Endodermal cell (in vitro differentiated cells): ENCODE results near the gene SHC2. TPM values are rescaled to one million over a fixed set of nuclear protein-coding genes. Genes with fewer than 3 reads are reported as not detected.

Experiments used
- DNase-seq: peaks from one replicate; pipeline ENCODE4 v3.0.0-alpha.2; 2017
- H3K27ac ChIP-seq: 2 replicates; pipeline ENCODE4 v1.5.1; 2013; ENCODE audit warnings: mild to moderate bottlenecking, low read depth, low read length, moderate library complexity
- H3K27me3 ChIP-seq: 2 replicates; pipeline ENCODE4 v1.6.1; 2013; ENCODE audit warnings: mild to moderate bottlenecking, low read length, moderate library complexity; ENCODE audit not compliant: insufficient read depth, control insufficient read depth, poor library complexity, severe bottlenecking
- H3K36me3 ChIP-seq: 2 replicates; pipeline ENCODE4 v1.7.0; 2013; ENCODE audit warnings: mild to moderate bottlenecking, low read length, moderate library complexity; ENCODE audit not compliant: control insufficient read depth, insufficient read depth
- H3K4me1 ChIP-seq: one replicate; pipeline ENCODE4 v1.7.0; 2013; ENCODE audit warnings: low read length; ENCODE audit not compliant: control insufficient read depth, insufficient read depth
- H3K4me3 ChIP-seq: 2 replicates; pipeline ENCODE4 v1.5.1; 2013; ENCODE audit warnings: mild to moderate bottlenecking, low read length, moderate library complexity
- H3K9ac ChIP-seq: 2 replicates; pipeline ENCODE4 v1.6.1; 2013; ENCODE audit warnings: mild to moderate bottlenecking, low read length, moderate library complexity; ENCODE audit not compliant: poor library complexity, severe bottlenecking; ENCODE audit errors: extremely low read depth
- H3K9me3 ChIP-seq: 2 replicates; pipeline ENCODE4 v1.6.1; 2013; ENCODE audit warnings: mild to moderate bottlenecking, low read length, moderate library complexity; ENCODE audit not compliant: control insufficient read depth
- H3K27ac Mint-ChIP-seq: 2 replicates; pipeline ENCODE4 v1.8.0; 2020; ENCODE audit warnings: mixed read lengths
- H3K27me3 Mint-ChIP-seq: 2 replicates; pipeline ENCODE4 v1.8.0; 2021; ENCODE audit warnings: mild to moderate bottlenecking, mixed read lengths; ENCODE audit not compliant: insufficient read depth
- H3K36me3 Mint-ChIP-seq: 2 replicates; pipeline ENCODE4 v1.8.0; 2020; ENCODE audit warnings: low read depth, mixed read lengths
- H3K4me1 Mint-ChIP-seq: 2 replicates; pipeline ENCODE4 v1.8.0; 2020; ENCODE audit warnings: mixed read lengths
- H3K4me3 Mint-ChIP-seq: 2 replicates; pipeline ENCODE4 v1.8.0; 2020; ENCODE audit warnings: mild to moderate bottlenecking, moderate library complexity, mixed read lengths
- H3K9me3 Mint-ChIP-seq: 2 replicates; pipeline ENCODE4 v1.8.0; 2020; ENCODE audit warnings: mild to moderate bottlenecking, mixed read lengths
- WGBS, 2 experiments: methylation state at CpG; one replicate each; pipeline versions ENCODE4 v1.1.5 to v1.1.7; 2013; ENCODE audit warnings: missing lambda C conversion rate in 2 of 2, mixed read lengths in 1 of 2; ENCODE audit not compliant: insufficient coverage in 1 of 2, insufficient read length in 1 of 2; 5-methylcytosine and 5-hydroxymethylcytosine counted together
- total RNA-seq, 2 donors: library from RNA; stranded (reverse); fragmentation: NEBNext Ultra II Directional in 1 of 2; extraction: Animal tissue kit (Norgen Biotek cat#: 25700) in 1 of 2; gene quantifications; 2 replicates in 1 of 2; 3 replicates in 1 of 2; pipeline ENCODE4 v1.2.1, GENCODE V29; 2021
- TF ChIP-seq, protein P1 (sequence below): fragments of 200-600 bp; sonication (generic); conservative IDR thresholded peaks from 2 replicates; pipeline ENCODE4 v1.5.0; 2021; ENCODE audit warnings: antibody characterized with exemption, mild to moderate bottlenecking

Gene SHC2
- total RNA-seq, 2 donors from 2014 or later: 56.5 to 93.0 TPM

DNA sequence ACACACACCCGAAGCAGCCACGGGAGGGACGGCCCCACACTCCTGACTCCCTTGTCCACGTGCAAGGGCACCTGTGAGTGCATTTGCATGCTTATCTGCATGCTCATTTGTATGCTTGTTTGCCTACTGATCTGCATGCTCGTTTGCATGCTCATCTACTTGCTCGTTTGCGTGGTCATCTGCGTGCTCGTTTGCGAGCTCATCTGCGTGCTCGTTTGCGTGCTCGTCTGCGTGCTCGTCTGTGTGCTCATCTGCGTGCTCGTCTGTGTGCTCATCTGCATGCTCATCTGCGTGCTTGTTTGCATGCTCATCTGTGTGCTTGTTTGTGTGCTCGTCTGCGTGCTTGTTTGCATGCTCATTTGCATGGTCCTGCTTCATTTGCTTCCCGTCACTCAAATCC lies 23.8 kb downstream of the SHC2 start:
- no peaks in the 10 kb centered on the region for H3K4me1 ChIP-seq
- no peaks in the 10 kb centered on the region for H3K27me3 Mint-ChIP-seq
- no peak overlapping the region for H3K9ac ChIP-seq
- H3K4me1 Mint-ChIP-seq: no peaks in the 10 kb centered on the region
- H3K9me3 ChIP-seq: peaks cover 4% of the 10 kb centered on the region
- no peak overlapping the region for H3K27ac ChIP-seq
- no peak overlapping the region for H3K27ac Mint-ChIP-seq
- H3K27me3 ChIP-seq: no peaks in the 10 kb centered on the region
- no peak for DNase-seq
- TF ChIP-seq, protein P1, sequence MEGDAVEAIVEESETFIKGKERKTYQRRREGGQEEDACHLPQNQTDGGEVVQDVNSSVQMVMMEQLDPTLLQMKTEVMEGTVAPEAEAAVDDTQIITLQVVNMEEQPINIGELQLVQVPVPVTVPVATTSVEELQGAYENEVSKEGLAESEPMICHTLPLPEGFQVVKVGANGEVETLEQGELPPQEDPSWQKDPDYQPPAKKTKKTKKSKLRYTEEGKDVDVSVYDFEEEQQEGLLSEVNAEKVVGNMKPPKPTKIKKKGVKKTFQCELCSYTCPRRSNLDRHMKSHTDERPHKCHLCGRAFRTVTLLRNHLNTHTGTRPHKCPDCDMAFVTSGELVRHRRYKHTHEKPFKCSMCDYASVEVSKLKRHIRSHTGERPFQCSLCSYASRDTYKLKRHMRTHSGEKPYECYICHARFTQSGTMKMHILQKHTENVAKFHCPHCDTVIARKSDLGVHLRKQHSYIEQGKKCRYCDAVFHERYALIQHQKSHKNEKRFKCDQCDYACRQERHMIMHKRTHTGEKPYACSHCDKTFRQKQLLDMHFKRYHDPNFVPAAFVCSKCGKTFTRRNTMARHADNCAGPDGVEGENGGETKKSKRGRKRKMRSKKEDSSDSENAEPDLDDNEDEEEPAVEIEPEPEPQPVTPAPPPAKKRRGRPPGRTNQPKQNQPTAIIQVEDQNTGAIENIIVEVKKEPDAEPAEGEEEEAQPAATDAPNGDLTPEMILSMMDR: no peak
- WGBS, 2 experiments: 94 to 96% methylated on average over 21 to 22 of the region's 22 CpGs
- H3K4me3 ChIP-seq: no peak overlapping the region
- no peak overlapping the region for H3K4me3 Mint-ChIP-seq
- H3K36me3 Mint-ChIP-seq: peaks cover 28% of the 10 kb centered on the region
- no peaks in the 10 kb centered on the region for H3K9me3 Mint-ChIP-seq
- peaks cover 7% of the 10 kb centered on the region for H3K36me3 ChIP-seq

DNA sequence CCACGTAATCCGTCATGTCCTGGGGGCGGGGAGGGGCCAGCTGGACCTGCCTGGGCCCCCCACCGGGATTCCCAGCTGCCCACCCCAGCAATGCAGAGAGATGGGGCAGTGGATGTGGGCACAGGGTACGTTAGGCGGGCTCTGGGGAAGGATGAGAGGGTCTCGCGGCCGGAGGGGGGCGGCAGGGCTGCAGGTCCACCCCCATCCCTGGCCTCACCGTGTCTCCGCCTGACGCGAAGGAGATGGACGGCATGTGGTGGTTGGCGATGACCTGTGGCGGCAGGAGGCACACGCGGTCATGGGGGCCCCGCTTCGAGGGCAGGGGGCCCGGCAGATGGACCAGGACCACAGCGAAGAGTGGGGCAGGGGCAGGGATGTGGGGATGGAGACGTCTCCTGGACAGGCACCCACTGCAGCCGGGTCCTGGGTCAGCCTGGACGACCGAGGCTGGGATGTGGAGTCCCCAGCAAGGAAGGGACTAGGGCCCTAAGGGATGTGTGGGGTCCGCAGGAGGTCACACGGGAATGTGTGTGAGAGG lies 24.4 kb downstream of the SHC2 start:
- no peak for DNase-seq
- TF ChIP-seq, protein P1: no peak
- Mint-ChIP-seq H3K4me1 (no peaks in the 10 kb centered on the region), H3K9me3 (no peaks in the 10 kb centered on the region), H3K27ac (no peak overlapping the region), H3K36me3 (peaks cover 22% of the 10 kb centered on the region), H3K4me3 (no peak overlapping the region), H3K27me3 (no peaks in the 10 kb centered on the region)
- H3K9me3 ChIP-seq: peaks cover 4% of the 10 kb centered on the region
- no peak overlapping the region for H3K27ac ChIP-seq
- H3K4me3 ChIP-seq: no peak overlapping the region
- WGBS, 2 experiments: 94 to 96% methylated on average over 23 to 29 of the region's 29 CpGs
- H3K36me3 ChIP-seq: peaks cover 7% of the 10 kb centered on the region
- no peaks in the 10 kb centered on the region for H3K4me1 ChIP-seq
- no peaks in the 10 kb centered on the region for H3K27me3 ChIP-seq
- no peak overlapping the region for H3K9ac ChIP-seq

DNA sequence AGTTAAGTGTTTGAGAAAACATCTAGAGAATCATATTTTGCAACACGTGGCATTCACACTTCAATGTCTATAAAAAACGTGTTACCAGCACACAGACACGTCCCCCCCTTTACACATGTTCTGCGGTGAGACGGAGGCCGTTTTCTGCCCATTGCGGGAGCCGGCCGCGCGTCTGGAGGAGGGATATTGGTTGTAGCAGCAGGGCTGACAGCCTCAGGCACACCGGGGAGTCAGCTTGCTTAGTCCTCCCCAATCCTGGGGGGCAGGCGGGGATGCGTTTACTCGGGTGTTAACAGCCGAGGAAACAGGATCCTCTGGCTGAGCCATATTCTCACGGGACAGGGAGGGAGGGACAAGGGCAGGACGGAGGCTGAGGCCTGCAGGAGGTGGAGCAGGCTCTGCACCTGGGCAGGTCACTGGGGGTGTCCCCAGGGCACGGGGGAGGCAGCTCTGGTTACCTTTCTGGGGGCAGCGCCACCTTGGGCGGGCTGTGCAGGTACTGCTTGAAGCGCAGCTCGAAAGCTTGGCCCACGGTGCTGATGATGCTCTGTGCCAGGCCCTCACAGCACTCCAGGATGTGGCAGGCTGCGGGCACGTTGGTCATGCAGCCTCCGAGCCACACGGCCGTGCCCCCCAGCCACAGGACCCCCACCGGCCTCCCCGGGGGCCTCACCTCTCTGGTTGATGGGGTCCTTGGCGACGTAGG lies 25.0 kb downstream of the SHC2 start:
- TF ChIP-seq, protein P1: no peak
- Histone ChIP-seq H3K27ac (no peak overlapping the region), H3K27me3 (no peaks in the 10 kb centered on the region), H3K4me1 (no peaks in the 10 kb centered on the region), H3K36me3 (peaks cover 7% of the 10 kb centered on the region), H3K9me3 (peaks cover 4% of the 10 kb centered on the region), H3K9ac (no peak overlapping the region), H3K4me3 (no peak overlapping the region)
- no peaks in the 10 kb centered on the region for H3K4me1 Mint-ChIP-seq
- peaks cover 20% of the 10 kb centered on the region for H3K36me3 Mint-ChIP-seq
- DNase-seq: no peak
- H3K9me3 Mint-ChIP-seq: peaks cover 4% of the 10 kb centered on the region
- 85 to 87% methylated on average over 23 to 33 of the region's 33 CpGs for WGBS, 2 experiments
- H3K27ac Mint-ChIP-seq: no peak overlapping the region
- no peak overlapping the region for H3K4me3 Mint-ChIP-seq
- no peaks in the 10 kb centered on the region for H3K27me3 Mint-ChIP-seq
